Loucy (cell line): ENCODE measurements around the gene KCNA10.

Experiments used
- H2AFZ ChIP-seq: fragments of 200-600 bp; sonication (generic); 2 replicates; pipeline ENCODE4 v1.6.0; 2016; ENCODE audit warnings: antibody characterized with exemption, mild to moderate bottlenecking, low read length, moderate library complexity
- H3F3A ChIP-seq: fragments of 200-600 bp; 2 replicates; pipeline ENCODE4 v1.6.0; 2016; ENCODE audit warnings: antibody characterized with exemption, low read depth, mild to moderate bottlenecking
- H3K27me3 ChIP-seq: fragments of 200-600 bp; sonication (generic); 2 replicates; pipeline ENCODE4 v1.6.1; 2014; ENCODE audit warnings: low read length, mild to moderate bottlenecking; ENCODE audit not compliant: insufficient read depth, poor library complexity, severe bottlenecking
- H3K36me3 ChIP-seq: fragments of 200-600 bp; sonication (generic); 2 replicates; pipeline ENCODE4 v1.6.1; 2016; ENCODE audit warnings: low read length; ENCODE audit not compliant: insufficient read depth
- H3K4me1 ChIP-seq: fragments of 200-600 bp; sonication (generic); 2 replicates; pipeline ENCODE4 v1.5.1; 2014; ENCODE audit warnings: low read length, mild to moderate bottlenecking; ENCODE audit not compliant: insufficient read depth, poor library complexity, severe bottlenecking
- H3K4me2 ChIP-seq: fragments of 200-600 bp; sonication (generic); 2 replicates; pipeline ENCODE4 v1.6.0; 2014; ENCODE audit warnings: antibody characterized with exemption, low read length, low read depth, mild to moderate bottlenecking; ENCODE audit not compliant: poor library complexity, severe bottlenecking
- H3K4me3 ChIP-seq: fragments of 200-600 bp; sonication (generic); 2 replicates; pipeline ENCODE4 v1.5.1; 2014; ENCODE audit warnings: low read length, mild to moderate bottlenecking, mixed read lengths; ENCODE audit not compliant: poor library complexity, severe bottlenecking
- H3K79me2 ChIP-seq: fragments of 200-600 bp; sonication (generic); 2 replicates; pipeline ENCODE4 v1.6.1; 2014; ENCODE audit warnings: low read length; ENCODE audit not compliant: insufficient read depth
- H3K9ac ChIP-seq: fragments of 200-600 bp; sonication (generic); 2 replicates; pipeline ENCODE4 v1.6.0; 2014; ENCODE audit warnings: mild to moderate bottlenecking, low read depth, low read length, moderate library complexity; ENCODE audit not compliant: poor library complexity, severe bottlenecking
- H3K9me2 ChIP-seq: fragments of 200-600 bp; sonication (generic); replicated peaks from 2 replicates; pipeline ENCODE4 v1.6.1; 2016; ENCODE audit warnings: low read depth, low read length, mixed read lengths
- H3K9me3 ChIP-seq: fragments of 200-600 bp; sonication (generic); 2 replicates; pipeline ENCODE4 v1.6.1; 2014; ENCODE audit warnings: mild to moderate bottlenecking, antibody characterized with exemption, low read length, low read depth; ENCODE audit not compliant: insufficient read depth
- H4K20me1 ChIP-seq: fragments of 200-600 bp; sonication (generic); 2 replicates; pipeline ENCODE4 v1.6.0; 2014; ENCODE audit warnings: antibody characterized with exemption, low read length, mild to moderate bottlenecking; ENCODE audit not compliant: insufficient read depth, poor library complexity, severe bottlenecking
- CTCF ChIP-seq: fragments of 200-600 bp; sonication (generic); conservative IDR thresholded peaks from 2 replicates; pipeline ENCODE4 v1.5.1; 2014; ENCODE audit warnings: mild to moderate bottlenecking, antibody characterized with exemption, low read length
- EZH2phosphoT487 ChIP-seq: fragments of 200-600 bp; IDR thresholded peaks from 2 replicates; pipeline ENCODE4 v1.6.1; 2018; ENCODE audit warnings: antibody characterized with exemption, mild to moderate bottlenecking, moderate library complexity, borderline replicate concordance

Gene KCNA10

GRCh38 chr1:110544753-110545152, 25.8 kb upstream of the KCNA10 start:
- Histone ChIP-seq H3K4me3 (no peak overlapping the region), H3F3A (no peaks in the 10 kb centered on the region), H3K79me2 (no peaks in the 10 kb centered on the region), H3K27me3 (no peaks in the 10 kb centered on the region), H3K9me2 (no peaks in the 10 kb centered on the region), H3K9ac (no peak overlapping the region), H2AFZ (no peak overlapping the region), H3K4me2 (no peak overlapping the region), H3K9me3 (no peaks in the 10 kb centered on the region), H3K36me3 (no peaks in the 10 kb centered on the region), H3K4me1 (no peaks in the 10 kb centered on the region), H4K20me1 (no peaks in the 10 kb centered on the region)
- TF ChIP-seq CTCF (no peak), EZH2phosphoT487 (no peak)

- TF ChIP-seq EZH2phosphoT487 (no peak), CTCF (no peak)
Observed at GRCh38 chr1:110542725-110543124, 23.8 kb upstream of the KCNA10 start.

GRCh38 chr1:110541906-110542395, 23.0 kb upstream of the KCNA10 start:
- H3K4me2 ChIP-seq, result no peak overlapping the region

More at GRCh38 chr1:110542725-110543124, 23.8 kb upstream of the KCNA10 start:
- H3K27me3 ChIP-seq, result no peaks in the 10 kb centered on the region
- no peak overlapping the region for H3K4me2 ChIP-seq
- no peaks in the 10 kb centered on the region for H3K4me1 ChIP-seq
- no peak overlapping the region for H3K4me3 ChIP-seq
- H3K36me3 ChIP-seq, result no peaks in the 10 kb centered on the region
- H3K79me2 ChIP-seq, result no peaks in the 10 kb centered on the region
- no peaks in the 10 kb centered on the region for H3F3A ChIP-seq
- H3K9me3 ChIP-seq, result no peaks in the 10 kb centered on the region
- H4K20me1 ChIP-seq, result no peaks in the 10 kb centered on the region
- H3K9ac ChIP-seq, result no peak overlapping the region
- H3K9me2 ChIP-seq, result no peaks in the 10 kb centered on the region
- no peak overlapping the region for H2AFZ ChIP-seq

More at GRCh38 chr1:110541906-110542395, 23.0 kb upstream of the KCNA10 start:
- Histone ChIP-seq H4K20me1 (no peaks in the 10 kb centered on the region), H3K4me1 (no peaks in the 10 kb centered on the region), H3F3A (no peaks in the 10 kb centered on the region), H3K4me3 (no peak overlapping the region), H3K9me3 (no peaks in the 10 kb centered on the region), H3K27me3 (no peaks in the 10 kb centered on the region), H3K9ac (no peak overlapping the region), H2AFZ (no peak overlapping the region), H3K79me2 (no peaks in the 10 kb centered on the region), H3K9me2 (no peaks in the 10 kb centered on the region), H3K36me3 (no peaks in the 10 kb centered on the region)
- TF ChIP-seq EZH2phosphoT487 (no peak), CTCF (no peak)
